ENCODE data around the gene FABP1. TPM values are rescaled to one million over a fixed set of nuclear protein-coding genes. Genes with fewer than 3 reads are reported as not detected.

FABP1 gene
- total RNA-seq, 4 donors from 2014 or later, result not detected

DNA sequence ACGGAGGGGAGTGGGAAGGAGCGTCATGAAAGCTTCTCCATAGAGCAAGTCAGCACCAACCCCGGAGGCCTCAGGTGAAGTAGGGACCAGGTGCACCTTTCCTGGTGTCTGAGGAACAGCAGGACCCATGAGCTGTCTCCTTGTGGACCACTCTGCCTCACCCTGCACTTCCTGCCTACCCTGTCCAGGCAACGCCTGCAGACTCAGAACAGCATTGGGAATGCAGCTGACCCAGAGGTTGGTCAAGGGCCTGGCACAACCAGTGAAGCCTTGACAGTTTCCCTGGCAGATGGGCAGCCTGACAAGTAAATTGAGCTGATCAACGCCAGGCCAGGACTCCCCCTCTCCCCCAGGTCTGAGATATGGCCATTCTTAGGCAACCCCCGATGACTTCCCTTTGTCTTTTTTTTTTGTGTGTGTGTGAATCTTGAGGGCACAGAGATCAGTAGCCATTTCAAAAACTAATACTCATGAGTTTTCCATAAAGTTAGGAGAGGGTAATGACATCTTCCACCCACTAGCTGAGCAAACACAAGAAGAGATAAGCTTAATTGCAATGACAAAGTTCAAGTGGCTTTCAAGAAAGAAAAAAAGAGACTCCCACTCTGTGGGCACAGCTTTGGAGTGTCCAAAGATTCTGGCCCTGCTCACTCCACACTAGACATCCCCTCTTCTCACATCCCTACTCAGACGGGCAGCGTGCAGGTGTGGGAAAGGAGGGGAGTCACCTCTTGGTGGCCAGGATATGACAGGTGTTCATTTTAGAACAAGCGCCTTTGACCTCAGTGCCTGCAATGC, 3.5 kb upstream of the FABP1 start:
- H3K27me3 ChIP-seq, result no peaks in the 10 kb centered on the region
- H3K4me3 ChIP-seq (replicated peaks in 1 of 3), result no peak overlapping the region
- H3K4me1 ChIP-seq, result no peaks in the 10 kb centered on the region
- 78 to 87% methylated on average over 7 to 9 of the region's 9 CpGs for WGBS, 2 donors
- no peak overlapping the region for H3K27ac ChIP-seq
- H3K9me3 ChIP-seq, result no peaks in the 10 kb centered on the region
- DNase-seq, result no peak
- no peaks in the 10 kb centered on the region for H3K36me3 ChIP-seq
- intact Hi-C loops (cut with DNase I), result no loop called here
- TF ChIP-seq CTCF (IDR thresholded peaks at IDR 0.05) (no peak), POLR2A (IDR thresholded peaks at IDR 0.05) (no peak)

DNA sequence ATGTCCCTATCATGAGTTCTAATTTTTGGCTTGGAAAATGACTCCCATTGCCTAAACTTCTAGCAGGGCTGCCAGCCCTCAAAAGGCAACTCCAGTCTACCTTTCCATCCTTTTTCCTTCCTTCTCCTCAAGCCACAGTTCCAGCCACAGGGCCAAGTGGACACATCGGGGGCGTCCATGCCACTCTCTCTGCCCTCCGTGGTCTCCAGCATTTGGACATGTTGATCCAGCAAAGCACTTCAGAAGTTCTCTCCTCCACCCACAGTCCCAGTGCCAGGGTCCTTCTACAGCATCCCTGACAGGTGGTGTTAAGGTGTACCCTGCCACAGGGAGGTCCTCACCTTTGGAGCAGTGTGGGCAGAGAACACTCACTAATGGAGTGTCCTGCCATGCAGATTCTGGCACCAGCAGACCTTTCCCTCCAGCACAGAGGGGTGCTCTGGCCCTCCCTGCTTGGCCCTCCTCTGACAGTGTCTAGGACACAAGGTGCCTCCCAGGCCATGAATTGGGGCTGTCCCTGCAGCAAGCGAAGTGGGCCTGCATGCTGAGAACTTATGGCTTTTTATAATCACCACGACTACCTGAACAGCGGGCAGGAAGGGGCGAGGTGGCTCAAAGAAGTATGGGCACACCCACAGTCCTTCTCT, 1.6 kb upstream of the FABP1 start:
- WGBS, 2 donors, result 87 to 89% methylated on average over 6 to 7 of the region's 7 CpGs
- Histone ChIP-seq H3K36me3 (no peaks in the 10 kb centered on the region), H3K9me3 (no peaks in the 10 kb centered on the region), H3K4me1 (no peaks in the 10 kb centered on the region), H3K4me3 (replicated peaks in 1 of 3) (no peak overlapping the region), H3K27me3 (no peaks in the 10 kb centered on the region), H3K27ac (no peak overlapping the region)
- DNase-seq, result no peak
- no peak for TF ChIP-seq CTCF (IDR thresholded peaks at IDR 0.05)
- TF ChIP-seq POLR2A (IDR thresholded peaks at IDR 0.05), result no peak
- intact Hi-C loops (cut with DNase I), result no loop called here

DNA sequence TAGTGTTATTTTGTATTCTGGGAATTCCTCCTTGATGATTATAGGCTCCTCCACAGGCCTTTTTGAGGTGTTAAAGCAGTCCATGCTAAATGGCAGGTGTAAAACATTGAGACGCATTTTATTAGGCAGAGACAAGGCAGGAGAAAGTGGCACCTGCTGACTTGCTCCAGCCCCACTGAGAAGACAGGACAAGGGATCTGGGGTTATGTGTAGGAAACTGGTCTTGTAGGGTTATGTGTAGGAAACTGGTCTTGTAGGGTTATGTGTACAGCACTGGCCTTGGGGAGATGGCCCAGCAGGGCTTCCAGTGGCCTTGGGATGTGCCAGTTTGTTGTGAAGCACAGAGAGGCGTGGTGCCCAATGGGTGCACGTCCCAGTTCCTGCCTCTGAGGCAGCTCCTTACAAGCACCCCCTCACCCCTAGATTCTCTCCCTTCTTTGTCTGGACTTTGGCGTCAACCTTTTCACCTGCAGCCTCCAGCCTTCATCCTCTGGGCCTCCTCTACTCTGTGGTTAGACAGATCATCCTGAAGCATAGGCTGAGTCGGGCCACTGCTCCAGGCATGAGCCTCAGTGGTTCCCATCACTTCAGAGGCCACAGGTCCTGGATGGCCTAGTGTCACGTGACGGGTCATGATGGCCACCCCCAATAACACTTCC, 921 bp upstream of the FABP1 start:
- Histone ChIP-seq H3K36me3 (no peaks in the 10 kb centered on the region), H3K9me3 (no peaks in the 10 kb centered on the region), H3K4me1 (no peaks in the 10 kb centered on the region), H3K27me3 (no peaks in the 10 kb centered on the region), H3K4me3 (replicated peaks in 1 of 3) (no peak overlapping the region), H3K27ac (no peak overlapping the region)
- no peak for DNase-seq
- TF ChIP-seq CTCF (IDR thresholded peaks at IDR 0.05) (no peak), POLR2A (IDR thresholded peaks at IDR 0.05) (no peak)
- 89 to 97% methylated on average over 7 of the region's 7 CpGs for WGBS, 2 donors
- intact Hi-C loops (cut with DNase I), result no loop called here

DNA sequence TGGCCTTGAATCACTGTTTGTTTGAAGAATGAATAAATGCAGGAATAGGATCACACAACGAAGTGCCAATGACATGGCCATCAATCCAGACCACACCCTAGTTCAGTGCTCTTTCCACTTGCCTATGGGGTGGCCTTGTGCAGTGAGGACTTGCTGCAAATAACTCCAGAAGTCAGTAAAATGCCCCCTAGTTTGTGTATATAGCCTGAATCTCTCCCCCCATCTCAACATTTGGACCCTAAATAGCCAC, 299 bp downstream of the FABP1 start:
- H3K36me3 ChIP-seq, result no peaks in the 10 kb centered on the region
- no peak overlapping the region for H3K27ac ChIP-seq
- H3K4me3 ChIP-seq (replicated peaks in 1 of 3), result no peak overlapping the region
- H3K9me3 ChIP-seq, result no peaks in the 10 kb centered on the region
- no peak for DNase-seq
- no peaks in the 10 kb centered on the region for H3K4me1 ChIP-seq
- intact Hi-C loops (cut with DNase I), result no loop called here
- 56 to 63% methylated on average over 1 of the region's 1 CpG for WGBS, 2 donors
- H3K27me3 ChIP-seq, result no peaks in the 10 kb centered on the region
- TF ChIP-seq CTCF (IDR thresholded peaks at IDR 0.05) (no peak), POLR2A (IDR thresholded peaks at IDR 0.05) (no peak)
